Stimulated activated CD8-positive, alpha-beta memory T cell treated with anti-CD3 and anti-CD28 coated beads, Interleukin-4, amount 100 ng/mL, for 1 hour (primary cell): Measurements from ENCODE around the gene IDUA.

Experiments used
- DNase-seq, 2 donors: peaks; one replicate each; pipeline ENCODE4 v3.0.0-alpha.2; 2020; ENCODE audit warnings: low read depth in 2 of 2, low spot score in 1 of 2

IDUA gene

DNA sequence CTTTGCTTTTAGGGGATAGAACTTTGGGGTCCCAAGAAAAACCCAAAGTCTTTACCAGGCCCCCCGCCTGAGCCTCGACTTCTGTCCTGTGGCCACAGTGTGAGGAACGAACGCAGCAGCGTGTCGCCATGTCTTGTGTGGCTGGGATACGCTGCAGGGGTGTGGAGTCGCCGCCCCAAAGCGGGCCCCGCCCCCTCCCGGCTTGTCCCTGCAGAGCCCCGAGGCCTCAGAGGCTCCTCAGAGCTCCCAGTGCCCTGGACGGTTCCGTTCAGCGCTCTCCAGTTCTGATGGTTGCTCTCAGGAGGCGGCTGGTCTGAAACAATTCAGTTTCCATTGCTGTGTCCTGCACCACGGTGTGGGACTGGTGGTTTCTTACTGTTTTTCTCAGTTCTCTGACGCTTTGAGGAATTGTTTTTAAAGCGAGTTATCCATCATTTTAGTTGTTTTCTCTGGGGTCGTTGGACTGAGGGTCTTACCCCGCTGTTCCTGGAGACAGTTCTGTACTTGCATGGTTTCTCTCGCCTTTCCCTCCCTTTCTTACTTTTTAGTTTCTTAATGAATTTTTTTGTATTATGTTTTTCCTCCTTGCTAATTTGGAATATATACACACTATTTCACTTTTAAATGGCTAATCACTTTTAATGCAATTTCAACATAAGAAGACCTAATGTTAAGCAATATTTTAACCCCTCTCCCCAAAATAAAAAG is 1.6 kb upstream of the IDUA start:
- DNase-seq: peak in 1 of 2 donors; percentile 45

DNA sequence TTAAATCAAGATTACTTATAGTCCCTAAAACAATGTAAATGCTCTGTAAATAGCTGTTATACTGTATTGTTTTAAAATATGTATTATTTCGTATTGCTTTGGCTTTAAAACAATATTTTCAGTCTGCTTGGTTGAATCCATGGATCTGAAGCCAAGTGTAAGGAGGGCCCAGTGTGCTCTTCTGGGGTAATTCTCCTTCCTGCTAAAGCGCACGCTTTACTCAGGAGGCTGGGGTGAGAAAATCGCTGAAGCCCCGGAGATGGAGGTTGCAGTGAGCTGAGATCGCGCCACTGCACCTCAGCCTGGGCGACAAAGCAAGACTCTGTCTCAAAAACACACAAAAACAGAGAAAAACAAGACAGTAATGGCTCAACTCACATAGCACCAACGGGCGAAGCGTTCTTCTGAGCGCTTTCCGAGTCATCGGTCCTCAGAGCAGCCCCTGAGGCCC is 391 bp upstream of the IDUA start:
- no peak for DNase-seq

DNA sequence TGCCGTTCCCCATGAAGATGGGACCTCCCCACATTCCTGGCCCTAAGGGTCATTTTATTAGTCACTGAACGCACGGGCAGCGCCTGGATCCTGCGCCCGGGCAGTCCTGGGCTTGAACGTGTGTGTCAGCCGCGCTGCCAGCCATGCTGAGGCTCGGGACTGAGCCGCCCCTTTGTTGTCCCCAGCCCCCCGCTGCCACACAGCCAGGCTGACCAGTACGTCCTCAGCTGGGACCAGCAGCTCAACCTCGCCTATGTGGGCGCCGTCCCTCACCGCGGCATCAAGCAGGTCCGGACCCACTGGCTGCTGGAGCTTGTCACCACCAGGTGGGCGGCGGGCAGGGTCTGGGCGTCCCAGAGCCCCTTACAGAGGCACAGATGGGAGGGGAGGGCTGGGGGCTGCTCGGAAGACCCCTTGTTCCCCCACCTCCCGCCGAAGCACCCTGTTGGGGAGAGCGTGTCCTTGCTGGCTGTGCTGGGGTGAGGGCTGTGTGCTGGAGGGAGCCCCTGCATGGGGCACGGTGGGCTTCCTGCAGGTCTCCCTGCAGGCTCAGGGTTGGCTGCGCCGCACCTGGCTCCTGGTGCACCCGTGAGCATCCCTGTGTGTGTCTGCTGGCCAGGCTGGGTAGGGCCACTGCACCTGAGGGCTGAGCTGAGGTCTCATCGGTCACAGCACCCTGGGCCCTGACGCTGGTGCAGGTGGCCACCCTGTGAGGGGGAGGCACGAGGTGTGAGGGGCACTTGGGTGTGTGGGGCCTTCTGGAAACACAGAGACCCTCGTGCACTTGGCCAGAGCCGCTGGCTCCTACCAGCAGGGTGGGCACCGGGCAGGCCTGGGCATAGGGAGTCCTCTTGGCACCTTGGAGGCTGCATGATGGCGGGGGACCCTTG is 1.0 kb downstream of the IDUA start:
- DNase-seq: no peak

DNA sequence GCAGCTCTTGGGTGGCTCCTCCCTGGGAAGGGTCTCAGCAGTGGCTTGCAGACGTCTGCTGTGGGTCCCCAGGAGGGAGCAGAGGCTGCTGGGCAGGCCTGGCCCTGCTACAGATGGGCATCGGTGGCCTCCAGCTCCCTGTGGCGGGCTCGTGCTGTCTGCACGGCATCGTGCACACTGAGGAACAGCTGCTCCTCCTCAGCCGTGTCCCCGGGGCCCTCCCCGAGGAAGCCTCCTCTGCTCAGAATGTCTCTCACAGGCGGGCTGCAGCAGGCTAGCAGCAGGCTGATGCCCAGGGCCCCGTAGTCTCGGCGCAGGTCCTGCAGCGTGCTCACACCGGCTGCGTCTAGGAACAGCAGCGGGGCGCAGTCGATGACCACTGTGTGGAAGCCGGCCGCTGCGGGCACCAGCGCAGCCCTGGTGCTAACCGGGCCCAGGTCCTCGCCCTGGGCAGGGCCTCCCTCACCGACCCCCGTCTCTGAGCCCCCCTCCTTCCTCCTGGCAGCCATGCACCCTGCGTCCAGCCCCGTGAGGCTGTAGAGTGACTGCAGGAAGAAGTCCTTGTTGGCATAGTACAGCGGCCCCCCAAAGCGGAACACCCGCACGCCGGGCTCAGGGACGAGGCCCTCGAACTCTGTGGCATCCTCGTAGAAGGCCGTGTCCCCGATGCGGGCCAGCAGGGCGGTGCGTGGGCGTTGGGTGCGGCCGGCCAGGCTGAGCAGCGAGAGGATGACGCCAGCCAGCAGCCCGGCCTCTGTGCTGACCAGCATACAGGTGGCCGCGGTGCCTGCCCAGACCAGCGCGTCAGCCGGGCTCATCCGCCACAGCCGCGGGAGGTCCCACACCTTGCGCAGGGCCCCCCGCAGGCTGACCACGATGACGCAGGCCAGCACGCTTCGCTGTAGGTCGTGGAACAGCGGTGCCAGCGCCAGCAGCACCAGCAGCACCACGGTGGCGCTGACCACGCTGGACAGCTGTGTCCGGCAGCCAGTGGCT is 2.2 kb downstream of the IDUA start:
- DNase-seq: no peak

DNA sequence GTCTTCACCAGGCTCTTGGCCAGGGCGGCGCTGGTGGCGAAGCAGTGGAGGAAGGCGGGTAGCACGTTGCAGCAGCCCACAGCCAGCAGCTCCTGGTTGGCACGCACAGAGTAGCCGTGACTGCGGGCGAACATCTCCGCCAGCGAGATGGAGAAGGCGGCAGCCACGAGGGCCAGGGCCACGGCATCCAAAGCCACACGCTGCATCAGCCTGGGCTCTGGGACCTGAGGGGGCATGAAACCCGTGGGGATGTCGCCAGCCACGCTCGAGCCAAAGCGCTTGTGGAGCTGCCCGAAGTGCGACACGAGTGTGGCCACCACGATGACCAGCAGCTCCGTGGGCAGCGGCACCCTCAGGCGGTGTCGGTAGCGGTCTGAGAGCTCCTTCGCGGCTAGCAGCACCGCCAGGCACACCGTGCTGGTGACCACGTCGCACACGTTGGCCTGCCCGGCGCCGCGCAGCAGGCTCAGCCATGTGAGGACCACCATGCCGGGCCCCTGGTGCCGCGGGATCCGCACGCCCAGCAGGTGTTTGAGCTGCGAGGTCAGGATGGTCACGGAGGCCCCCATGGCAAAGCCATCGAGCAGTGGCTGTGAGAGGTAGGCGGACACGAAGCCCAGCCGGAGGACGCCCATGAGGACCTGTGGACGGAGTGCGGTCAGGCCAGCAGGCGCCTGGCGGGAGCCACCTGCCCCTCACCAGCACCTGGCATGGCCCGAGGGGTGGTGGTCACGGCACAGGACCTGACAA is 3.1 kb downstream of the IDUA start:
- DNase-seq: no peak

DNA sequence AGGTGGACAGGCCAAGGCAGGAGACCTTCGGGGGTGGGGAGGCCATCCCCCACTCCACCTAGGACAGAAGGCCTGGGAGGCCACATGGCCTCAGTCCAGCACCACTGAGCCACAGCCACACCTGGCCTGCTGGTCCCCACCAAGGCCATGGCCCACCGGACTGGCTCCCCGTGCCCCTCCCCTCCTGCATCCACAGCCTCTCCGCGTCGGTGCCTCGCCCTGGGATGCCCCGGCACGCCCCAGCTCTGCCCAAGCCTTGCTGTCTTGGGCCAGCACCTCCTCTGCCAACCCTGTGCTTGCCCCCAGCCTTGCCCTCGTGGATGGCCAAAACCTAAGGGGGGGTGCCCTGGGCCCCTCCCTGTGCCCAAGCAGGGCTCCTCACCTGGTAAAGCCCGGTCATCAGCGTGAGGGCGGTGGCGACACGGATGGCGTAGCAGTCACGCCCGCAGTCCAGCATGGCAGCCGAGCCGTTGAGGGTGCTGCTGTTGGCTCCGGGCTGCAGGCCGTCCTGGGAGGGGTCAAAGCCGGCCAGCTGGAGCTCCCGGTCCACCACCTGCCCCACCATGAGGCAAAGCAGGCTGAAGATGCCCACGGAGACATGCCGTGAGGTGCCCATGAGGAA is 4.0 kb downstream of the IDUA start:
- no peak for DNase-seq

DNA sequence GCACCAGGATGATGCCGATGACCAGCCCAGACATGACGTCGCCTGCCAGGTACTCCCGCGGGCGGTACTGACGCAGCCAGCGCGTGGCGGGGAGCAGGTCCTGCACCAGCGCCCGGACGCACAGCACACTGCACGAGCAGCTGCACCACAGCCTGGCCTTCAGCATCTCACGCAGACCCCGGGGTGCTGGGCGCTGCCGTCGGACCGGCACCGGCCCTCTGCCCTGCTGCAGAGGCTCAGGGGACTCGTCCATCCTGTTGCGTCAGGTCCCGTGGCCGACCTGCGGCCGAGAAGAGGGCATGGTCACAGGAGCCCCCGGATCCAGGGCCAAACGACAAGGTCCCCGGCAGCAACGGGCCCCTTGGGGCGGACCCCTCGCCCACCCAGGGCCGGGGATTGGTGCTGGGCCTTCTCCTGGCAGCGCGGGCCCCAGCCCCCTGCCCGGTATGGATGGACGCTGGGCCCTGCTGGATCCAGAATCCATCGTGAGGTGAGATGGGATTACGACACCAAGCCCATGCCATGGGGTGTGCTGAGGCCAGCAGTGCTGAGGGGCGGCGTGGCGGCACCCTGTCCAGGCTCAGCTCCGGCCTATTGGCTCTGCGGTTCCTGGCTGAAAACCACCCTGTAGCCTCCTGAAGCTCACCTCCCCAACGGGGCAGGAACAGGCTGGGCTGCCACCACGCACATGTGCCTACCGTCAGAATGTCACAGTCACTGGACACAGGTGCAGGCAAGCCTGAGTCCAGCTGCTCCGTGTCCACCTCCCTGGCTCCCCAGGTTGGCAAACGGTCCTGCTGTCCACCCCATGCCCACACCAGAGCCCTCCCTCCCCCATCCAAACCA is 4.8 kb downstream of the IDUA start:
- DNase-seq: no peak

DNA sequence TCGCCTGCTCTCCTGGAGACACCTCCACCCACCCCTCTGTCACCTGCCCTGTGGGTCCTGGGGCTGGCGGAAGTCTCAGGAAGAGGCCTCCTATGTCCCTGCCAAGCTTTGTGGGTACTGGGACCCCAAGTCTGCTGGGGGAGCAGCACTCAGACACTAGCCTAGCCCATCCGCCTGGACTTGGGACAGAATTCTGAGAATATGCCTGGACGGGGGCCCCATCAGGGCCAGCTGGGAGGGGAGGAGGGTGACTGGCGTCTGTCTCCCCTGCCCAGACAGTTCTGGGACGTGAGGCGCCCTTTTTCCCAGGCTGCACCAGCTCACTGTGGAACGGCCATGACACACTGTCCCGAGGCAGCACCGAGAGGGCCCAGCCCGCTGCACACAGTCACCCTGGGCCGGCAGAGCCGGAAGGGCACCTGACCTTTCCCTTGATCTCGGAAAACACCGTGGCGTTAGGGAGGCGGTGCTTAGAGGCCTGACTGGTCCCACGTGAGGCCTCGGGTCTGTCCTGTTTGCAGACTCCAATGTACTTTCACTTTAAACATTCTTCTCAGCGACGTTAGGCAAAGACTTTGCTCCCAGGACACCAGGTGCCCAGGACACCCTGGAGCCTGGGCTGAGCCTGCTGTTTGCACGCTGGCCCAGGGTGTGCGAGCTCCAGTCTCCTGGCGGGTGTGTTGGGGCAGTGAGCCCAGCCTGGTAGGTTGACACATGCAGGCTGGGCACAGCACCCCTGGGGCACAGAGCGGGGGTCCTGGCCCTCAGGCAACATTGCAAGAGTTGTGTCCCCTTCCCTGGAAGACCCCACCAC is 5.7 kb downstream of the IDUA start:
- no peak for DNase-seq

DNA sequence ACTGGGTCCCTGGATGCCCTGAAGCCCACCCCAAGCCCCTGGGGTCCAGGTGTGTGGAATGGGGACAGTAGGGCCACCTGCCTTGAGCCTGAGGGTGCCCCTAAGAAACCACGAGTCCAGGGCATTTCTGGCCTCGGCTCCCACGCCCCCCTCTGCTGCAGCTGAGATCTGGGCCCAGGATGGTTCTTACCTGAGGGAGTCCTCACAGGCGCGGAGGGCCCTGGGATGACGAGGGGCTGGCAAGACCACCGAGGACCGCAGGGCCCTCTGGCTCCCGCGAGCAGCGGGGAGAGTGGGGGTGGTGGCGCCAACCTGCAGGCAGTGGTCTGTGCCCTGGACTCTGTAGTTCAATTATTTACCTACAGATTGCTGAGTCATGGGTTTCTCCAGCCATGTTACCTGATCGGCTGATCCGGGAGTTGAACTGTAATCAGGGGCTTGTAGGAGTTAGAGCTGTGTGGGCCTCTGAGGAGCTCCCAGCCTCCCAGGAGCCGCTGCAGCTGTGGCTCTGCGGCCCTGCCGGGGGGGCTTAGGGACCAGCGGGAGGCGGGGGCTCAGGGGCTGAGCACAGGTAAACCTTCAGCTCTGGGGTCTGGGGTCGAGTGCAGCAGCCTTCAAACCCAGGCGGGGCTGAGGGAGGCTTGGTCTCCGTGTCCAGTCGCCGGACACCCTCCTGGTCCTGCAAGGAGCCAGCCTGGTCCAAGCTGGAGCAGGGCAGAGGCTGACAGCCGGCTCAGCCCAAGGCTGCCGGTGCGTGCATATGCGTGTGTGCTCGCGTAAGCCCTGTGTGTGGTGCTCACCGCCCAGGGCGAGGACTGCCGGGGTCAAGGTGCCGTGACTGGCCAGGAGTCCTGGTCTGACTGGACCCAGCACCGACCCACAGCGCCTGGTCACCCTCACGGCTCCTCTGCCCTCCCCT is 6.5 kb downstream of the IDUA start, which contains the start of gene SLC26A1:
Gene SLC26A1, minus strand, starts transcription at position 294 of the 919 bp plus-strand sequence. CDS start 1,701 bp downstream, outside the sequence.
- DNase-seq: no peak

DNA sequence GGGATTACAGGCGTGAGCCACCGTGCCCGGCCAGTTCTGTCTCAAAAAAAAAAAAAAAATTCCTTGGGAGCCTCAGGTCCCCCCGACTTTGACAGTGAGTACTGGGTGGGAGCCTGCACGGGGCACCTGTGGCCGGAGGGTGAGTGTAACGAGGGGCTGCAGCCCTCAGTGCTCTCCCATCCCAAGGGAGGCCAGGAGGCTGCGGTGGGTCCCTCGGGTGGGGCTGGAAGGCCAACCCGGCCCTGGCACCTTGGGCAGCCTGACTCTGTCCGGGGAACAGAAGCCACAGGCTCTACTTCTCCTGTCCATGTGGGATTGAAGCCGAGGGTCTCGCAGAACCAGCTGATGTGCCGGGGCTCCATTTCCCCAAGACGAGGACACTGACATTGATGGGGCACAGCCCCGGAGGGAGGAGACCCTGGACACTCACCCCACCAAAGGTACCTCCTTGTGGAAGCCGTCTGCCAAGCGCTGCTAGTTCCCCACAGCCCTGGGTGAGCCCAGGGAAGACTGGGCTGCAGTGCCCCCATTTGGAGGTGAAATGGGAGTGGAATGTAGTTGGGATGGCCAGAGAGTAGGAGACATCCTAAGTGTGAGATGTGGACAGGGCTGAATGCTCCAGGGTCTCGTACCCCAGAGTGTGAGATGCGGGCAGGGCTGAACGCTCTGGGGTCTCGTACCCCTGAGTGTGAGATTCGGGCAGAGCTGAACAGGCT is 8.6 kb downstream of the IDUA start:
- no peak for DNase-seq

DNA sequence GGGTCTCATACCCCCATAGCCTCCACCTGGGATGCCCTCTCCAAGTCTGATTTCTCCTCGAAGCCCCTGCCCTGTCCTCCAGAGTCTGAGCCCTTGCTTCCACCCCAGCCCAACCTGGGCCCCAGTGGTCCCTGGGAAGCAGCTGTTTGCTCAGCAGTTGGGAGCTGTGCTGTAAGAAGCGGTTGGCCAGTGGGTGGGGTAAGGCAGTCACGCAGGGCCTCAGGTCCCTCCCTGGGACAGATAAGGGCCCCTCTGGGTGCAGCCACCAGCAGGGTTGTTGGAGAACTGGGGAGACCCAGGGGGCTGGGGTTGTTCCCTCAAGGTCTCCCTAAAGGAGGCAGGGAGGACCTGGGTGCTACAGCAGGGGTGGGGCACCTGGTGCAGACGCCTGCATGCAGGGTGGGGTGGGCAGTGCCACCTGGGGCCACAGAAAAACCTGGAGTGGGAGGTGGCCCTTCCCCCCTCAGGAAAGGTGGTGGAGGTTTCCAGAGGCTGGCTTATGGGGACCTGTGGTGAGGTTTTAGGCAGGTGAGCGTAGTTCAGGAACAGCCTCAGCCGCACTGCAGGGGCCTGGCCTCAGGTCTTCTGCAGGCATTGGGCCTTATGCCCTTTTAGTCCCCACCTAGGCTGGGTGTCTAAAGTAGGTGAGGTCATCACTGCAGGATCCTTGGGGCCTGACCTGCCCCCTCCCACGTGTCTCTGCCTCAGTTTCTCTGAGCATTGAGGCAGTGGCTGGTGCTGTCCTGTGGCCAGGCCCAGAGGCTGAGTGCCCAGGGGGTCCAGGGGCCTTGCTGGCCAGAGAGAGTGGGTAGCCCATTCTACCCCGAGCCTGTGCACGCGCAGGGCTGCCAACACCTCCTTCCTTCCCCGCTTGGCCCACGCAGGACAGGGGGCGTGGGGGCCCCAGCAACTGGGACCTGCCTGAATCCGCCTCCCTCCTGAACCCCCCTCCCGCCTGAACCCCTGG is 9.5 kb downstream of the IDUA start:
- DNase-seq: no peak

DNA sequence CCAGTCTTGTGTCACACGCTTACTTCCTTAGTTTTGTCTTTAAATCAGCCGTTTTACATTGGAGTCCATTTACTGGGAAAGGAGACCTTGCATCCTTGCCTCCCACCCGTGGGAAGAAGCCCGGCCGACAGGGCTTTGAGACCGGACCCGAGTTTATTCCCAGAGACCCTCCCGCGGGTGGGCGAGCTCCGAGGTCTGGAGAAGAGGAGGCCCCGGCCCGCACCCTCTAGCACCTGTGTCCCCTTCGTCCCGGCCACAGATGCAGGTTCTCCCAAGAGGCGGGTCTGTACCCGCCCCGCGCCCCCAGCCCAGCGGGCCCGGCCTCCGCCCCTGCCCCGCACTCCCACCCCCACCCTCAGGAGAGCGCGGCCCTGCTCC is 10.1 kb downstream of the IDUA start:
- DNase-seq: no peak

DNA sequence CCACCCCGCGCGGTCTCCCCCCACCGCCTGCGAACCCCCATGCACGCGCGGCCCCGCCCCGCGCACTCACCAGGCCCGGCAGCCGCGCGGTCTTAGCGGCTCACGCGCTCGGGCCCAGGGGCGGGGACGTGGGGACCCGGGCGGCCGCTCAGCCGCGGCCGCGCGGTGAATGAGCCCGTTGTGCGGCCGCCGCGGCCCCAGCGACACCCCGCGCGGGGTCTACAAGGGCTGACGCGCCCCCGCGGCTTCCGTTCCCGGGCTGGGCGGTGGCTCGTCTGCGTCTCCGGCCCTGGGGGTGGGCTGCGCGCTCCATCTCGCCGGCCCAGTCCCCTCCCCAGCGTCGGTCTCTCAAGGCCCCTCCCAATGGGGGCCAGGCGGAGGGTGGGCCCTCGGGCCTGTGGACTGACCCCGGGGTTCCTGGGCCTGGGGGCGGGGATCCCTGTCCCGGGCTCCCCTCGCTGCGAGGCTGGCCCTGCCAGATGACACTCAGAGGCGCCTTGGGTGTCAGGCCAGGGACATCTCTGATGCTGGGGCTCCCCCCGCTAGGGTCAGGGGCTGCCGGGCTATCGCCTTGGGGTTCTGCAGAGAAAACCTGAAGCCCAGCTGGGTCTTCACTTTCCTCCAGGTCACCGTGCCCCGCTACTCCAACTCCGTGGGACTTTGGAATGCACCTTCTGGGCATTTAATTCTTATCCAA is 10.7 kb downstream of the IDUA start:
- DNase-seq: no peak

DNA sequence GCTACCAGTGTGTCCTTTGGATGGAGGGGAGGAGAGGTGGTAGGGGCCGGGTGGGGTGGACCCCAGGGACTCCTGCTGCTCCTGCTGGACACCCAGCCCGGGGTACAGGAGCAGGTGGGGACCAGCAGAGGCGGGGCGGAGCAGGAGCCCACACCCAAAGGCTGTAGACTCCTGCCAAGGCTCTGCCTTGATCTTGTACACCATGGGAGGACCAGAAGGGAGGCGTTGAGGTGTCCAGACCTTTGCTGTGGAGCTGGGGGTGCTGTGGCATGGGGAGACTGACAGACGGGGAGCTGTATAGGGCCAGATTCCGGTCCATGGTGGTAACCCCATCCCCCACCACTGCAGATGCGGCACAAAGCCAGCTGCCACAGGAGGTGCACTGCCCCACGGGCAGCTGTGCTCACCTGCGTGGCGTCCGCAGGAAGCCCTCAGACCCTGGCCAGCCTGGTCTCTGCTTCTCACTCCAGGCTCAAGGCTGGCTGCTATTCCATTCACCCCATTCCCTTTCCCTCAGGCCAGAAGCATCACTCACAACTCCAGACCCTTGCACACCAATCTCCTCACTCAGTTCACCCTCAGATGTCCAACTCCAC is 11.3 kb downstream of the IDUA start:
- DNase-seq: no peak
